MV-4-11 (cell line): ENCODE data around the gene MDFIC.
A peak's percentile ranks its signal among the peaks of the same experiment; 100 is the strongest.

Experiments
- DNase-seq: peaks from one replicate; lab custom pipeline; 2025; lab: John Stamatoyannopoulos, UW

MDFIC gene

GRCh38 chr7:114928060-114928459 is 6.2 kb downstream of the MDFIC start:
- DNase-seq: no peak

GRCh38 chr7:114929570-114929969 is 7.7 kb downstream of the MDFIC start:
- no peak for DNase-seq

GRCh38 chr7:114930107-114930661 is 8.3 kb downstream of the MDFIC start:
- no peak for DNase-seq

GRCh38 chr7:114930829-114931655 is 9.1 kb downstream of the MDFIC start:
- peak; percentile 81 for DNase-seq

- DNase-seq: no peak
Observed at GRCh38 chr7:114931656-114932011, 9.7 kb downstream of the MDFIC start.

- peak; percentile 49 for DNase-seq
Observed at GRCh38 chr7:114932991-114933390, 11.1 kb downstream of the MDFIC start.

- DNase-seq: no peak
Observed at GRCh38 chr7:114933658-114934057, 11.8 kb downstream of the MDFIC start.

GRCh38 chr7:114934086-114934485 is 12.2 kb downstream of the MDFIC start:
- DNase-seq: no peak

- DNase-seq: no peak
Observed at GRCh38 chr7:114934713-114935112, 12.8 kb downstream of the MDFIC start.

- peak; percentile 58 for DNase-seq
Observed at GRCh38 chr7:114936471-114936870, 14.6 kb downstream of the MDFIC start.

- no peak for DNase-seq
Observed at GRCh38 chr7:114937446-114937845, 15.6 kb downstream of the MDFIC start.

- DNase-seq: no peak
Observed at GRCh38 chr7:114938785-114939184, 16.9 kb downstream of the MDFIC start.

- DNase-seq: no peak
Observed at GRCh38 chr7:114939484-114940097, 17.7 kb downstream of the MDFIC start.

- DNase-seq: no peak
Observed at GRCh38 chr7:114940220-114940619, 18.3 kb downstream of the MDFIC start.

- DNase-seq: no peak
Observed at GRCh38 chr7:114941692-114942091, 19.8 kb downstream of the MDFIC start.

- peak; percentile 82 for DNase-seq
Observed at GRCh38 chr7:114942446-114943175, 20.7 kb downstream of the MDFIC start.

- DNase-seq: no peak
Observed at GRCh38 chr7:114943530-114943929, 21.6 kb downstream of the MDFIC start.

GRCh38 chr7:114943953-114944744 is 22.3 kb downstream of the MDFIC start:
- DNase-seq: no peak

- no peak for DNase-seq
Observed at GRCh38 chr7:114944745-114945625, 23.1 kb downstream of the MDFIC start.

GRCh38 chr7:114949231-114949630 is 27.3 kb downstream of the MDFIC start:
- peak; percentile 12 for DNase-seq

- DNase-seq: no peak
Observed at GRCh38 chr7:114952296-114952695, 30.4 kb downstream of the MDFIC start.
